ENCODE results near the gene EFHC1. TPM values are rescaled to one million over a fixed set of nuclear protein-coding genes. Genes with fewer than 3 reads are reported as not detected.

EFHC1 gene
- total and polyA plus RNA-seq, 2 of the 13 experiments (the other 11 are each of a cell fraction or from before 2014, with no cell fraction given), result 23.4 to 29.5 TPM

- TF ChIP-seq MIER3 (CRISPR knock-in tag; IDR thresholded peaks at IDR 0.05; ENCODE audit: borderline replicate concordance) (peak; percentile 86; the same call in 1 of the 2 replicates), KDM5B (CRISPR knock-in tag; IDR thresholded peaks at IDR 0.05; ENCODE audit: borderline replicate concordance) (no peak), SMAD1 (CRISPR knock-in tag; IDR thresholded peaks at IDR 0.05; ENCODE audit: borderline replicate concordance, low read depth) (no peak), GATA4 (IDR thresholded peaks at IDR 0.05; ENCODE audit: borderline replicate concordance, low read depth) (no peak), ZNF451 (CRISPR knock-in tag; IDR thresholded peaks at IDR 0.05) (no peak), PLRG1 (conservative IDR thresholded peaks at IDR 0.05) (no peak), HNRNPLL (IDR thresholded peaks at IDR 0.05; ENCODE audit: low read depth, low read length, poor library complexity, severe bottlenecking) (no peak), ZNF614 (CRISPR knock-in tag; IDR thresholded peaks at IDR 0.05; ENCODE audit: borderline replicate concordance) (peak; percentile 96), FUBP1 (CRISPR knock-in tag; IDR thresholded peaks at IDR 0.05; ENCODE audit: borderline replicate concordance) (peak; percentile 34; the same call in 1 of the 2 replicates), EED (CRISPR knock-in tag; IDR thresholded peaks at IDR 0.05) (no peak), ZNF407 (CRISPR knock-in tag; IDR thresholded peaks at IDR 0.05; ENCODE audit: not compliant biosample characterization) (no peak), NKX3-1 (CRISPR knock-in tag; IDR thresholded peaks at IDR 0.05) (no peak), ZNF549 (CRISPR knock-in tag; IDR thresholded peaks at IDR 0.05) (no peak), ZNF468 (CRISPR knock-in tag; IDR thresholded peaks at IDR 0.05) (no peak), ZNF644 (CRISPR knock-in tag; IDR thresholded peaks at IDR 0.05; ENCODE audit: low read depth) (peak; percentile 93), CENPBD1 (CRISPR knock-in tag; IDR thresholded peaks at IDR 0.05; ENCODE audit: borderline replicate concordance, low read depth) (no peak), ZNF33B (CRISPR knock-in tag; IDR thresholded peaks at IDR 0.05) (no peak), ELF4 (CRISPR knock-in tag; IDR thresholded peaks at IDR 0.05; ENCODE audit: borderline replicate concordance) (peak; percentile 50; the same call in 1 of the 2 replicates), GPBP1L1 (CRISPR knock-in tag; IDR thresholded peaks at IDR 0.05) (no peak)
Measured at GRCh38 chr6:52371656-52372191, 48.4 kb upstream of the EFHC1 start (continued).
